AG09309 (cell line): ENCODE results near the gene GRIN3B.
"Not testable (repeated sequence)": the region's sequence is repeated elsewhere in the genome, so short reads cannot be mapped to it uniquely, and the experiment has no call there.

Source experiments
- DNase-seq: peaks from one replicate; pipeline ENCODE4 v3.0.0-alpha.2; 2010; ENCODE audit warnings: low read depth
- H3K4me3 ChIP-seq: 2 replicates; pipeline ENCODE4 v1.5.1; 2011; ENCODE audit warnings: mild to moderate bottlenecking, low read depth, low read length, moderate library complexity; ENCODE audit not compliant: control insufficient read depth
- TF ChIP-seq, protein P1 (sequence below): IDR thresholded peaks from 2 replicates; pipeline ENCODE4 v1.5.1; 2011; ENCODE audit warnings: mild to moderate bottlenecking, low read depth, low read length, inconsistent platforms; ENCODE audit not compliant: insufficient read depth, control insufficient read depth; ENCODE audit errors: missing control alignments

The GRIN3B gene

DNA sequence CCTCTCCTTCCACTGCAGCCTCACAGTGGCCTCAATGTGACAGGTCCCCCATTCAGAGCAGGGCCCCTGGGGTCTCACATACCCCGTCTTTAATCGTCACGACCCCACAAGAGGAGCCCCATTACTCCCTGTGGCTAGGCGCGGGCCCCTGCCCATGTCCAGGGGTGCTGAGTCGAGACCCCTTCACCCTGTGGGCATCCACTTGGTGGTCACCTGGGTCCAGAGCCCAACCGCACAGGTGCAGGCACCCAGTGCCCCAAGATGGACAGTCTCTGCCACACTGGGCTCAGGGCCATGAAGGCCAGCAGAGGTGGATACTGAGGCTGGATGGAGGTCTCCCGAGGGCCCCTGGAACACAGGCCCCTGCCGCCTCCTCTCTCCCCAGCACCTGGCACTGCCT is 17.7 kb downstream of the GRIN3B start:
- no peak for DNase-seq
- H3K4me3 ChIP-seq: no peak overlapping the region
- TF ChIP-seq, protein P1, sequence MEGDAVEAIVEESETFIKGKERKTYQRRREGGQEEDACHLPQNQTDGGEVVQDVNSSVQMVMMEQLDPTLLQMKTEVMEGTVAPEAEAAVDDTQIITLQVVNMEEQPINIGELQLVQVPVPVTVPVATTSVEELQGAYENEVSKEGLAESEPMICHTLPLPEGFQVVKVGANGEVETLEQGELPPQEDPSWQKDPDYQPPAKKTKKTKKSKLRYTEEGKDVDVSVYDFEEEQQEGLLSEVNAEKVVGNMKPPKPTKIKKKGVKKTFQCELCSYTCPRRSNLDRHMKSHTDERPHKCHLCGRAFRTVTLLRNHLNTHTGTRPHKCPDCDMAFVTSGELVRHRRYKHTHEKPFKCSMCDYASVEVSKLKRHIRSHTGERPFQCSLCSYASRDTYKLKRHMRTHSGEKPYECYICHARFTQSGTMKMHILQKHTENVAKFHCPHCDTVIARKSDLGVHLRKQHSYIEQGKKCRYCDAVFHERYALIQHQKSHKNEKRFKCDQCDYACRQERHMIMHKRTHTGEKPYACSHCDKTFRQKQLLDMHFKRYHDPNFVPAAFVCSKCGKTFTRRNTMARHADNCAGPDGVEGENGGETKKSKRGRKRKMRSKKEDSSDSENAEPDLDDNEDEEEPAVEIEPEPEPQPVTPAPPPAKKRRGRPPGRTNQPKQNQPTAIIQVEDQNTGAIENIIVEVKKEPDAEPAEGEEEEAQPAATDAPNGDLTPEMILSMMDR: no peak

DNA sequence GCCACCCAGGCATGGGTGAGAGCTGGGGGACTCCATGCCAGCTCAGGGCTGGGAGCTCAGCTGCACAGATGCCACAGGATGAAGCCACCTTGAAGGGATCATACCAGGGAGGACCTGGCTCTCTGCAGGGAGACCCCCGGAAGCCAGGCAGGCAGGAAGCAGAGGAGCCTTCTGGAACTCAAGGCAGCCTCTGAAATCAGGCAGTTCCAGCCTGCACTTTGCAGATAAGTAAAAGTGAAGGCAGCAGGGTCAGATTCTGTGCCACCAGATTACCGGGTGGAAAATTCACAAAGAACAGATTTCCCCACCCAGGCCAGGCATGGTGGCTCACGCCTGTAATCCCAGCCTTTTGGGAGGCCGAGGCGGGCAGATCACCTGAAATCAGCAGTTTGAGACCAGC is 18.2 kb downstream of the GRIN3B start:
- TF ChIP-seq, protein P1: no peak
- no peak overlapping the region for H3K4me3 ChIP-seq
- no peak for DNase-seq

DNA sequence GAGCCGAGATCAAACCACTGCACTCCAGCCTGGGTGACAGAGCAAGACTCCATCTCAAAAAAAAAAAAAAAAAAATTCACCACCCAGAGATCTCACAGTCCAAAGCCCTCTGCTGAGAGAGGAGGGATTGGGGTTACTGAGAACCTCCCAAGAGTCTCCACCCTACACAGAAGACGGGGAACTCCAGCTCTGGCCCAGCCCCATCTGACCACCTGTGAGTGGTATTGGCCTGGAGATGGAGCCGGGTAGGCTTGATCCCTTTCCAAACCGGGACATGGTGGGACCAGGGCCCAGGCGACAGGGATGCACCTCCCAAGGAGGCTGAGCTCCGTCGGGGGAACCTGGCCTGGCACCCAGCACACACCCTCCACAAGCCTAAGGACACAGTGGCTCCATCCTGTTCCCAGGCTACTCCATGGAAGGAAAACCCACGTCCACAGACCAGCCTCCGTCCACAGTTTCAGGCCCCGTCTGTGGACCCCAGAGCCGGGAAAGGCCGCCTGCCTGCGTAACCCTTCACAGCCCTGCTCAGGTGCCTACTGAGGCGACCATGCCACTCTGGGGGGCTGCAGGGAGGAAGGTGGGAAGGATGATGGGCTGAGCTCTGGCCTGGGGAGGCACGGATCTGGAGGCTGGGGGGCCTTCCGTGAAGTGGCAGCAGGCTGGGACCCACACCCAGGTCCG is 18.9 kb downstream of the GRIN3B start:
- H3K4me3 ChIP-seq: peak overlapping the region; percentile 93
- TF ChIP-seq, protein P1: no peak
- no peak for DNase-seq

DNA sequence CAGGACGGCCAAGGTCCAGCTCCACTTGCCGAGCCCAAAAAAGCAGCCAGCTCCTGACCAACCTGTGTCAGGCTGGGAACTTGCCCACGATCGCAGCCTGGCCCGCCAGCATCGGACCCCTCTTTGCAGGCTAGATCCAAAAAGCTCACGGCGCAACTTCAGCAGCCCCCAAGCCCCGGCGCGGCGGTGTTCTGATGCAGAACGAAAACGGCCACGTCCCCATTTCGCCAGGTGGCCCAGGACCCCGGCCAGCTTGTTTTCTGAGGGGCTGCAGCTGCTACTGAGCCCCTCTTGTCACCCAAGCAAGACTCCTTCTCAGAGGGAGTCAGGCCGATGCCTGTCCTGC is 19.4 kb downstream of the GRIN3B start:
- DNase-seq: no peak
- peak overlapping the region; percentile 93 for H3K4me3 ChIP-seq
- TF ChIP-seq, protein P1: no peak

DNA sequence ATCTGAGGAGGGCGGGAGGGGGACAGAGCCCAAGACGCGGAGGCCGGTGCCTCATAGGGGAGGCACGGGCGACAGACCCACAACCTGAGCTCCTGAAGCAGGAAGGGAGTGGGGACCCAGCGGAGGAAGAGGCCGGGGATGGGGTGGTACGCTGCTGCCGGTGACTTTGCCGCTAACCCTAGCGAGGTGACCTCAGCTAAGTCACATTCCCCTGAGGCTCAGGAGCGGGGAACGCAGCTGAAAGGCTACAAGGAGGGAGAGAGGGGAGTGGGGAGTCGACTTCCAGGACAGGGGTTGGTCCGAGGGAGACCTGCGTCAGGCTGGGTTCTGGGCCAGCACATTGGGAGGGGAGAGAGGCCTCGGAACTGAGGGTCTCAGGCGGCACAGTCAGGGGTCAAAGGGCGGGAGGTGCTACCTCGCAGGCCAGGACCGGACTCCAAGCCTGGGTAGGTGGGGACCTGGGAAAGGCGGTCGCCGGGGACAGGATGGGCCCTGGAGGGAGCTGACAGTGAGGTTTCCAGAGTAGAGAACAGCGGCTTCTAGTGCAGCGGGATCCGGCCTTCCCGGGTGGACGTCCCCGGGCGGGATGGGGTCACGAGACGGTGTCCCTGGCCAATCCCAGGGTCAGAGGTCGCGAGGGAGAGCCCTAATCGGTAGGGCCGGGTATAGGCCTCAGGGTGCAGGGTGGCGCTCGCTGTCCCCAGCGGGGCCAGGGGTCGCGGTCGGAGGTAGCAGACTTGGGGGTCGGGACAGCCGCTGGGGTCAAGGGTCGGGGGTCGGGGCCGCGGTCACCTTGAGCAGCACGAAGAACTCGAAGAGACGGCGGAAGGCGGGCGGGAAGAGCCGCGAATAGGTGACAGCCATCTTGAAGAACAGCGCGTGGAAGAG is 20.0 kb downstream of the GRIN3B start:
- H3K4me3 ChIP-seq: peak overlapping the region; percentile 93
- DNase-seq: no peak
- TF ChIP-seq, protein P1: no peak

DNA sequence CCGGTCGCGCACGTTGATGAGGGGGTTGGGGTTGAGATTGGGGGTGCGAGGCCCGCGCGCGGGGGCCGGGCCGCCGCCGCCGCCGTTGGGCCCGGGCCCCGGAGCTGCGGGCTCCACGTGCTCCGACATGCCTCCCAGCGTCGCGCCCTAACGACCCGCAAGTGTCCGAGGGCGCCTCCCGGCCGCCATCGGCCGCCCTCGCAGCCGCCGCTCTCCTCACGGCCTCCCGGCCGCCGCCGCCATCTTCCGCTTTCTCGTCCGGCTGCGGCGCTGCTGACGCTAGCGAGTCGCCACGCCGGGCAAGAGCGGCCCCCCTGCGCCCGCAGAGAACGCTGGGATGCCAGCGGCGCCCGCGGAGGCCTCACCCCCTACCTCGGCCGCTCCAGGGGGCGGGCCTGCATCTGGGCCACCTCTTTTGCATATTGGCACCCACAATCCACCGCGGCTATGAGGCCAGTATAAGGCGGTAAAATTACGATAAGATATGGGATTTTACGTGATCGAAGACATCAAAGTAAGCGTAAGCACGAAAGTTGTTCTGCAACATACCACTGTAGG is 20.7 kb downstream of the GRIN3B start, which contains the start of gene TMEM259:
Gene TMEM259 (minus strand): TSS at position 256 of the 558 bp plus-strand sequence. CDS start 127 bp downstream, at position 129.
- peak; percentile 88 for DNase-seq
- peak within 1 kb of the TSS; percentile 93 for H3K4me3 ChIP-seq
- TF ChIP-seq, protein P1: no peak

DNA sequence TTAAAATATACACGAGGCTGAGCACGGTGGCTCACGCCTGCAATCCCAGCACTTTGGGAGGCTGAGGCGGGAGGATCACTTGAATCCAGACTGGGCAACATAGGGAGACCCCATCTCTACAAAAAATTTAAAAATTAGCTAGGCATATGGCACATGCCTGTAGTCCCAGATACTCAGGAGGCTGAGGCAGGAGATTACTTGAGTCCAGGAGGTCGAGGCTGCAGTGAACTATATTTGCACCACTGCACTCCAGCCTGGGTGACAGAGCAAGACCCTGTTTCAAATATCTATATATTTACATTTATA is 23.6 kb downstream of the GRIN3B start:
- DNase-seq: not testable (repeated sequence)

DNA sequence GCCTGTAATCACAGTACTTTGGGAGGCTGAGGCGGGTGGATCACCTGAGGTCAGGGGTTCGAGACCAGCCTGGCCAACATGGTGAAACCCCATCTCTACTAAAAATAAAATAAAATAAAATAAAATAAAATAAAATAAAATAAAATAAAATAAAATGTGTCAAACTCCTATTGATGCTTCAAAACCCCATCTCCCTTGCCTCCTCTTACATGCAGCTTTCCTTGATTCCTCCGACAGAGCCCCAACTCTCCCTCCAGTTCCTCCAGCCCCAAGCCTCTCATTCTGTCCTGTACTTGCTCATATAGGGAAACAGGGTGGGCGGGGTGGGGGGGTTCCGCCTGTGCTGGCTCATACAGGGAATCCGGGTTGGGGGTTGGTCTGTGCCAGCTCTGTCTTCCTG is 24.9 kb downstream of the GRIN3B start:
- not testable (repeated sequence) for H3K4me3 ChIP-seq, DNase-seq

More for the DNA sequence above, 23.6 kb downstream of the GRIN3B start:
- H3K4me3 ChIP-seq: not testable (repeated sequence)
